H1 (cell line): ENCODE measurements around the gene PRDM2. TPM values are rescaled to one million over a fixed set of nuclear protein-coding genes. Genes with fewer than 3 reads are reported as not detected.

Source experiments
- CTCF ChIA-PET: fragments of 300-600 bp; sonication (Branson Sonifier 250); formaldehyde crosslinking; loops from one replicate; lab custom pipeline; 2021; ENCODE audit not compliant: partially characterized antibody; lab: Charles Lee
- POLR2A ChIA-PET: fragments of 300-600 bp; sonication (Branson Sonifier 250); formaldehyde crosslinking; loops from one replicate; lab custom pipeline; 2021; ENCODE audit warnings: inconsistent platforms; ENCODE audit not compliant: partially characterized antibody; lab: Charles Lee
- DNase-seq, 2 experiments: peaks; one replicate each; pipeline versions ENCODE4 v3.0.0 to v3.0.0-alpha.2; 2010 to 2022; ENCODE audit warnings: low spot score in 2 of 2, low read depth in 1 of 2, mixed read lengths in 1 of 2
- FAIRE-seq: peaks from 2 replicates; lab custom pipeline; 2011; peaks lifted over from hg19 to GRCh38; lab: Jason Lieb, UNC
- H2AFZ ChIP-seq: 2 replicates; pipeline ENCODE4 v1.8.1; 2012; ENCODE audit warnings: low read length, inconsistent platforms
- H2AK5ac ChIP-seq: 2 replicates; pipeline ENCODE4 v1.6.1; 2013; ENCODE audit warnings: low read depth, low read length
- H2BK120ac ChIP-seq: replicated peaks from 2 replicates; pipeline ENCODE3; 2013; ENCODE audit warnings: low read depth, low read length, inconsistent platforms
- H2BK12ac ChIP-seq: 2 replicates; pipeline ENCODE4 v1.6.1; 2013; ENCODE audit warnings: low read depth, low read length
- H2BK15ac ChIP-seq: 2 replicates; pipeline ENCODE4 v1.6.1; 2013; ENCODE audit warnings: low read length
- H2BK20ac ChIP-seq: 2 replicates; pipeline ENCODE4 v1.6.1; 2013; ENCODE audit warnings: low read length
- H2BK5ac ChIP-seq: 2 replicates; pipeline ENCODE4 v1.6.1; 2013; ENCODE audit warnings: low read depth, low read length
- H3K14ac ChIP-seq: 2 replicates; pipeline ENCODE4 v1.6.1; 2013; ENCODE audit warnings: inconsistent platforms; ENCODE audit not compliant: insufficient read length
- H3K18ac ChIP-seq: 2 replicates; pipeline ENCODE4 v1.6.1; 2013; ENCODE audit warnings: low read length; ENCODE audit errors: extremely low read depth
- H3K23ac ChIP-seq: 2 replicates; pipeline ENCODE4 v1.6.1; 2013; ENCODE audit warnings: inconsistent platforms; ENCODE audit not compliant: insufficient read length
- H3K23me2 ChIP-seq: 2 replicates; pipeline ENCODE4 v1.6.1; 2013; ENCODE audit warnings: low read depth, low read length
- H3K27ac ChIP-seq: 2 replicates; pipeline ENCODE4 v1.6.1; 2011; ENCODE audit warnings: low read depth, low read length, inconsistent platforms
- H3K27me3 ChIP-seq, 4 experiments: replicated peaks in 1 of 4; 1 replicate in 1 of 4; 2 replicates in 3 of 4; pipeline versions ENCODE4 v1.6.1 to v1.8.1; 2011 to 2013; ENCODE audit warnings: low read length in 3 of 4, mild to moderate bottlenecking in 3 of 4, inconsistent platforms in 2 of 4, mixed read lengths in 2 of 4, moderate library complexity in 1 of 4; ENCODE audit not compliant: control insufficient read depth in 3 of 4, insufficient read depth in 3 of 4; ENCODE audit errors: extremely low read depth in 1 of 4
- H3K36me3 ChIP-seq, 4 experiments: 2 replicates each; pipeline versions ENCODE4 v1.6.1 to v1.8.1; 2011 to 2013; ENCODE audit warnings: mild to moderate bottlenecking in 4 of 4, low read length in 3 of 4, moderate library complexity in 2 of 4, control low read depth in 1 of 4, inconsistent platforms in 1 of 4; ENCODE audit not compliant: insufficient read depth in 4 of 4, control insufficient read depth in 2 of 4
- H3K4ac ChIP-seq: replicated peaks from 2 replicates; pipeline ENCODE3; 2013; ENCODE audit warnings: low read length, low read depth, mixed read lengths, inconsistent platforms; ENCODE audit not compliant: insufficient read length
- H3K4me1 ChIP-seq, 4 experiments: replicated peaks in 1 of 4; 1 replicate in 1 of 4; 2 replicates in 3 of 4; pipeline versions ENCODE4 v1.6.1 to v1.8.1; 2011 to 2013; ENCODE audit warnings: low read length in 3 of 4, inconsistent platforms in 2 of 4, mixed read lengths in 1 of 4; ENCODE audit not compliant: insufficient read depth in 4 of 4, control insufficient read depth in 3 of 4
- H3K4me2 ChIP-seq, 2 experiments: 2 replicates each; pipeline versions ENCODE4 v1.6.1 to v1.8.1; 2011 to 2013; ENCODE audit warnings: low read depth in 2 of 2, low read length in 2 of 2, control low read depth in 1 of 2, inconsistent platforms in 1 of 2, mild to moderate bottlenecking in 1 of 2; ENCODE audit not compliant: insufficient read depth in 1 of 2
- H3K4me3 ChIP-seq, 4 experiments: fragments of 200-600, 300-600 bp in 1 of 4; sonication (generic), shearing (Covaris generic), sonication (Bioruptor Twin) in 1 of 4; 2 replicates each; pipeline versions ENCODE4 v1.5.1 to v1.8.1; 2011 to 2016; ENCODE audit warnings: low read length in 4 of 4, low read depth in 3 of 4, control low read depth in 2 of 4, inconsistent platforms in 2 of 4, mild to moderate bottlenecking in 2 of 4, mixed read lengths in 1 of 4, moderate library complexity in 1 of 4; ENCODE audit not compliant: insufficient read depth in 2 of 4; ENCODE audit errors: extremely low read depth in 1 of 4
- H3K56ac ChIP-seq: replicated peaks from 2 replicates; pipeline ENCODE3; 2013; ENCODE audit warnings: low read depth, mild to moderate bottlenecking, mixed read lengths, low read length, inconsistent platforms; ENCODE audit not compliant: insufficient read length
- H3K79me1 ChIP-seq: 2 replicates; pipeline ENCODE4 v1.6.1; 2013; ENCODE audit warnings: low read depth, low read length, control low read depth
- H3K79me2 ChIP-seq, 2 experiments: 2 replicates each; pipeline versions ENCODE4 v1.6.1 to v1.8.1; 2012 to 2013; ENCODE audit warnings: low read length in 2 of 2, mild to moderate bottlenecking in 2 of 2, inconsistent platforms in 1 of 2; ENCODE audit not compliant: insufficient read depth in 2 of 2, control insufficient read depth in 1 of 2
- H3K9ac ChIP-seq, 4 experiments: replicated peaks in 1 of 4; 1 replicate in 1 of 4; 2 replicates in 3 of 4; pipeline versions ENCODE4 v1.6.1 to v1.8.1; 2011 to 2013; ENCODE audit warnings: low read depth in 3 of 4, low read length in 3 of 4, control low read depth in 2 of 4, mild to moderate bottlenecking in 2 of 4, moderate library complexity in 2 of 4, inconsistent platforms in 1 of 4; ENCODE audit errors: extremely low read depth in 1 of 4
- H3K9me3 ChIP-seq, 2 experiments: 2 replicates each; pipeline versions ENCODE4 v1.6.1 to v1.8.1; 2012 to 2013; ENCODE audit warnings: mild to moderate bottlenecking in 2 of 2, moderate library complexity in 2 of 2, control low read depth in 1 of 2, inconsistent platforms in 1 of 2, low read depth in 1 of 2, low read length in 1 of 2, mixed read lengths in 1 of 2; ENCODE audit not compliant: insufficient read depth in 2 of 2
- H4K20me1 ChIP-seq, 2 experiments: replicated peaks in 1 of 2; 2 replicates each; pipeline versions ENCODE3 to v1.8.1; 2011 to 2013; ENCODE audit warnings: inconsistent platforms in 2 of 2, low read length in 2 of 2, mild to moderate bottlenecking in 1 of 2; ENCODE audit not compliant: insufficient read depth in 2 of 2, control insufficient read depth in 1 of 2
- H4K5ac ChIP-seq: 2 replicates; pipeline ENCODE4 v1.6.1; 2013; ENCODE audit warnings: low read length, low read depth, mixed read lengths, inconsistent platforms; ENCODE audit not compliant: insufficient read length
- H4K8ac ChIP-seq: 2 replicates; pipeline ENCODE4 v1.8.0; 2013; ENCODE audit warnings: mild to moderate bottlenecking, moderate library complexity, low read length, inconsistent platforms; ENCODE audit not compliant: insufficient read depth; ENCODE audit errors: extremely low read depth
- H4K91ac ChIP-seq: replicated peaks from 2 replicates; pipeline ENCODE3; 2013; ENCODE audit warnings: low read length, mixed read lengths, inconsistent platforms; ENCODE audit not compliant: insufficient read length
- CBX5 ChIP-seq: fragments of 300-800, 300-1000 bp; sonication (generic); IDR thresholded peaks from 2 replicates; pipeline ENCODE4 v1.7.1; 2016; ENCODE audit warnings: antibody characterized with exemption, low read length, low read depth
- CBX8 ChIP-seq: fragments of 300-800, 300-1000 bp; sonication (generic); IDR thresholded peaks from 2 replicates; pipeline ENCODE4 v1.7.1; 2016; ENCODE audit warnings: low read depth, low read length, borderline replicate concordance
- CHD2 ChIP-seq: IDR thresholded peaks from 2 replicates; pipeline ENCODE4 v1.6.1; 2012; ENCODE audit warnings: low read length, improper control_type of control experiment
- E2F6 ChIP-seq: IDR thresholded peaks from 2 replicates; pipeline ENCODE4 v1.6.1; 2012; ENCODE audit warnings: inconsistent platforms
- EGR1 ChIP-seq: IDR thresholded peaks from 2 replicates; pipeline ENCODE4 v1.6.1; 2011; ENCODE audit warnings: low read depth, low read length, borderline replicate concordance
- EZH2 ChIP-seq: fragments of 200-600 bp; sonication (generic); IDR thresholded peaks from 2 replicates; pipeline ENCODE4 v1.7.1; 2012; ENCODE audit warnings: low read depth, mild to moderate bottlenecking, moderate library complexity, low read length, inconsistent platforms; ENCODE audit not compliant: severe bottlenecking
- GTF2F1 ChIP-seq: IDR thresholded peaks from 2 replicates; pipeline ENCODE4 v1.6.1; 2012; ENCODE audit warnings: low read depth, low read length, improper control_type of control experiment, borderline replicate concordance
- POLR2A ChIP-seq, 2 experiments: IDR thresholded peaks; 1 replicate in 1 of 2; 2 replicates in 1 of 2; pipeline ENCODE4 v1.6.1; 2011; ENCODE audit warnings: low read depth in 2 of 2, low read length in 2 of 2, mild to moderate bottlenecking in 2 of 2; ENCODE audit errors: control extremely low read depth in 1 of 2
- RAD21 ChIP-seq, 2 experiments: IDR thresholded peaks in 1 of 2; conservative IDR thresholded peaks in 1 of 2; 2 replicates each; pipeline ENCODE4 v1.6.1; 2011; ENCODE audit warnings: low read depth in 2 of 2, low read length in 2 of 2, improper control_type of control experiment in 1 of 2, inconsistent platforms in 1 of 2, mild to moderate bottlenecking in 1 of 2, moderate library complexity in 1 of 2
- SAP30 ChIP-seq: fragments of 300-600 bp; sonication (generic); IDR thresholded peaks from 2 replicates; pipeline ENCODE4 v1.7.1; 2012; ENCODE audit warnings: low read length, moderate library complexity, mild to moderate bottlenecking, inconsistent platforms; ENCODE audit not compliant: insufficient read depth, insufficient replicate concordance
- SIRT6 ChIP-seq: IDR thresholded peaks from one replicate; pipeline ENCODE4 v1.7.1; 2012; ENCODE audit warnings: low read length, inconsistent platforms
- TAF1 ChIP-seq: IDR thresholded peaks from 2 replicates; pipeline ENCODE4 v1.6.1; 2011; ENCODE audit warnings: mild to moderate bottlenecking, low read depth, low read length
- WGBS, 2 experiments: shearing (Covaris generic) in 1 of 2; methylation state at CpG; one replicate each; pipeline versions ENCODE4 v1.1.6 to v1.1.7; 2013 to 2015; ENCODE audit warnings: low lambda C conversion rate in 2 of 2, mixed read lengths in 2 of 2, inconsistent platforms in 1 of 2, low coverage in 1 of 2, missing lambda C conversion rate in 1 of 2; ENCODE audit not compliant: insufficient replicate concordance in 2 of 2, insufficient coverage in 1 of 2, insufficient read length in 1 of 2; ENCODE audit errors: extremely low coverage in 1 of 2, missing lambda C conversion rate in 1 of 2; 5-methylcytosine and 5-hydroxymethylcytosine counted together
- polyA plus RNA-seq, 7 experiments: library from polyadenylated mRNA; depleted of rRNA in 3 of 7; stranded (reverse) in 5 of 7; unstranded in 2 of 7; fragments of >200 nt in 5 of 7; fragments of 200-250 nt in 2 of 7; gene quantifications; 1 replicate in 5 of 7; 2 replicates in 1 of 7; 4 replicates in 1 of 7; pipeline versions ENCODE4 v1.2.1 to v1.2.3, GENCODE V29; 2011 to 2013; ENCODE audit warnings: missing spikeins in 2 of 7, mixed read lengths in 2 of 7
- total RNA-seq: library from RNA; stranded (reverse); fragmentation: NEBNext Ultra II Directional; extraction: Animal tissue kit (Norgen Biotek cat#: 25700); gene quantifications from 2 replicates; pipeline ENCODE4 v1.2.1, GENCODE V29; 2021

Gene PRDM2
- total and polyA plus RNA-seq, 2 of the 8 experiments (the other 6 are each of a cell fraction or from before 2014, with no cell fraction given), result 5.8 to 21.2 TPM

GRCh38 chr1:13799502-13800283 lies 99.7 kb downstream of the PRDM2 start:
- Histone ChIP-seq H3K23ac (no peak overlapping the region), H2AFZ (no peak overlapping the region), H3K27ac (no peak overlapping the region), H2BK15ac (no peak overlapping the region), H2BK5ac (no peak overlapping the region), H2AK5ac (no peak overlapping the region), H3K9ac (no peak overlapping the region), H3K14ac (no peak overlapping the region), H3K23me2 (no peaks in the 10 kb centered on the region), H3K27me3 (no peaks in the 10 kb centered on the region; a peak in 1 of 7 replicates), H3K36me3 (no peaks in the 10 kb centered on the region), H3K4me3 (no peak overlapping the region), H2BK20ac (no peak overlapping the region), H2BK120ac (no peak overlapping the region), H4K91ac (no peak overlapping the region), H3K79me1 (no peaks in the 10 kb centered on the region; the same call in 1 of the 2 replicates), H4K5ac (no peak overlapping the region), H3K18ac (no peak overlapping the region), H3K4me1 (peaks cover 0 to 3% (median 1%) of the 10 kb centered on the region in 4 experiments; a peak in 2 of 7 replicates), H3K4ac (no peak overlapping the region), H2BK12ac (no peak overlapping the region), H3K4me2 (no peak overlapping the region), H3K9me3 (no peaks in the 10 kb centered on the region), H3K56ac (no peak overlapping the region), H4K20me1 (peaks cover 0 to 2% of the 10 kb centered on the region in 2 experiments), H4K8ac (no peak overlapping the region), H3K79me2 (no peaks in the 10 kb centered on the region)
- no peak for FAIRE-seq
- POLR2A ChIA-PET, result no interaction called here
- 93% methylated on average over 10 of the region's 10 CpGs; no CpG with 5 or more reads in 1 of the 2 experiments for WGBS, 2 experiments
- TF ChIP-seq SIRT6 (no peak), TAF1 (no peak), GTF2F1 (no peak), EGR1 (no peak), CHD2 (no peak), CBX8 (no peak), POLR2A (IDR thresholded peaks at IDR 0.05; ENCODE audit: control extremely low read depth in 1 of 2, low read depth in 2 of 2, low read length in 2 of 2) (no peak), SAP30 (no peak), E2F6 (no peak), CBX5 (no peak), RAD21 (IDR thresholded peaks at IDR 0.05 in 1 of 2, conservative IDR thresholded peaks at IDR 0.05 in 1 of 2; ENCODE audit: low read depth in 2 of 2, low read length in 2 of 2) (no peak), EZH2 (no peak)
- no peak for DNase-seq
- CTCF ChIA-PET, result interaction anchor here (0.6 to 4.8 kb wide), 5 partner anchors 11 to 680 kb away, joined by 3 to 22 read pairs (median 4); no protein-coding TSS in a partner anchor
